Measurements from ENCODE around the gene TRPV4. TPM values are rescaled to one million over a fixed set of nuclear protein-coding genes. Genes with fewer than 3 reads are reported as not detected.

TRPV4 gene
- total RNA-seq, 4 donors from 2014 or later = 0.39 to 1.6 (median 1.3) TPM; not detected in 1

DNA sequence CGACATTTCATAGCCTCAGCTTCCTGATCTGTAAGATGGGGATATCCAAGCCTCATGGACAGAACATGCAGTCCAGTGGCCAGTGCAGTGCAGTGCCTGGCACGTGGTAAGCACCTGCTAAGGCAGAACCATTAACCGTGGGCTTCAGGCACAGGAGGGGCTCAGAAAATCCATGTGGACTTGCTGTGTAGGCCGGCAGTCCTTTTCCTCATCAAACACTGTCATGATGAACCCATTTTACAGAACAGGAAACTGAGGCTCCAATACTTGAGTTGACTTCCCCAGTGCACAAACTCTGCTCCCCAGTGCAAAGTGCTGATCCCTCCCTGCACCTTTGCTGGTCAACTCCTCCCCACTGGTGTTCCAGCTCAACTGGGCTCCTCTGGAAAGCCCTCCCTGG lies 18.0 kb downstream of the TRPV4 start:
- H3K27ac ChIP-seq = no peak overlapping the region
- no peaks in the 10 kb centered on the region for H3K27me3 ChIP-seq
- no peak overlapping the region for H3K4me3 ChIP-seq (replicated peaks in 1 of 3)
- H3K9me3 ChIP-seq = no peaks in the 10 kb centered on the region
- no peaks in the 10 kb centered on the region for H3K4me1 ChIP-seq
- intact Hi-C loops (cut with DNase I) = no loop called here
- WGBS, 2 donors = 80 to 95% methylated on average over 1 to 4 of the region's 4 CpGs
- H3K36me3 ChIP-seq = no peaks in the 10 kb centered on the region
- TF ChIP-seq, protein P1, sequence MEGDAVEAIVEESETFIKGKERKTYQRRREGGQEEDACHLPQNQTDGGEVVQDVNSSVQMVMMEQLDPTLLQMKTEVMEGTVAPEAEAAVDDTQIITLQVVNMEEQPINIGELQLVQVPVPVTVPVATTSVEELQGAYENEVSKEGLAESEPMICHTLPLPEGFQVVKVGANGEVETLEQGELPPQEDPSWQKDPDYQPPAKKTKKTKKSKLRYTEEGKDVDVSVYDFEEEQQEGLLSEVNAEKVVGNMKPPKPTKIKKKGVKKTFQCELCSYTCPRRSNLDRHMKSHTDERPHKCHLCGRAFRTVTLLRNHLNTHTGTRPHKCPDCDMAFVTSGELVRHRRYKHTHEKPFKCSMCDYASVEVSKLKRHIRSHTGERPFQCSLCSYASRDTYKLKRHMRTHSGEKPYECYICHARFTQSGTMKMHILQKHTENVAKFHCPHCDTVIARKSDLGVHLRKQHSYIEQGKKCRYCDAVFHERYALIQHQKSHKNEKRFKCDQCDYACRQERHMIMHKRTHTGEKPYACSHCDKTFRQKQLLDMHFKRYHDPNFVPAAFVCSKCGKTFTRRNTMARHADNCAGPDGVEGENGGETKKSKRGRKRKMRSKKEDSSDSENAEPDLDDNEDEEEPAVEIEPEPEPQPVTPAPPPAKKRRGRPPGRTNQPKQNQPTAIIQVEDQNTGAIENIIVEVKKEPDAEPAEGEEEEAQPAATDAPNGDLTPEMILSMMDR (IDR thresholded peaks at IDR 0.05) = no peak
- no peak for TF ChIP-seq POLR2A (IDR thresholded peaks at IDR 0.05)
- no peak for DNase-seq

DNA sequence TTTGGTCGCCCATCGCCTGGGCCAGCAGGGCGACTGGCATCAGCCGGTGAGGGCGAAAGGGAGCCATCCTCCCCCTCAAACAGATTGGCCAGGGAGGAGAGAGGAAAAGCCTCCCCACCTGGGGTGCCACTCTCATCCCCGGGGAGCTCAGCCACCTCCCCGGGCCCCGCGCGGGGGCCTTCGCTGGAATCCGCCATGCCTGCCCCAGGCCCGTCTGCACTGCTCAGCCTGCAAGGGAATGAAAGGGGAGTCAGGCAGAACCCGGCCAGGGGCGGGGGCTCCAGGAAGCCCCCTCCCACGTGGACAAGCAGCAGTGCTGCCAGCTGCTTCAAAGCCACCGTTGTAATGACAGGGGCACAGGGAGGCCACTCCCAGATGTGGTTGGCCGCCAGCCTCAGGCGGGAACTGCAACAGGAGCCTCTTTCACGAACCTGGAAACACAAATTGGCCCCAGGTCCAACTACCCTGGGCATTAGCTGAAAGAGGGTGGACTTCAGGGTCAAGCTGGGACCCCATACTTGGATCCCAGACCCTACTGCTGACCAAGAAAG lies 18.5 kb downstream of the TRPV4 start:
- 51 to 92% methylated on average over 8 to 13 of the region's 20 CpGs for WGBS, 2 donors
- no peak for DNase-seq
- TF ChIP-seq, protein P1 (IDR thresholded peaks at IDR 0.05) = no peak
- no peak for TF ChIP-seq POLR2A (IDR thresholded peaks at IDR 0.05)
- Histone ChIP-seq H3K4me3 (replicated peaks in 1 of 3) (no peak overlapping the region), H3K27me3 (no peaks in the 10 kb centered on the region), H3K4me1 (no peaks in the 10 kb centered on the region), H3K27ac (no peak overlapping the region), H3K9me3 (no peaks in the 10 kb centered on the region), H3K36me3 (no peaks in the 10 kb centered on the region)
- intact Hi-C loops (cut with DNase I) = no loop called here

DNA sequence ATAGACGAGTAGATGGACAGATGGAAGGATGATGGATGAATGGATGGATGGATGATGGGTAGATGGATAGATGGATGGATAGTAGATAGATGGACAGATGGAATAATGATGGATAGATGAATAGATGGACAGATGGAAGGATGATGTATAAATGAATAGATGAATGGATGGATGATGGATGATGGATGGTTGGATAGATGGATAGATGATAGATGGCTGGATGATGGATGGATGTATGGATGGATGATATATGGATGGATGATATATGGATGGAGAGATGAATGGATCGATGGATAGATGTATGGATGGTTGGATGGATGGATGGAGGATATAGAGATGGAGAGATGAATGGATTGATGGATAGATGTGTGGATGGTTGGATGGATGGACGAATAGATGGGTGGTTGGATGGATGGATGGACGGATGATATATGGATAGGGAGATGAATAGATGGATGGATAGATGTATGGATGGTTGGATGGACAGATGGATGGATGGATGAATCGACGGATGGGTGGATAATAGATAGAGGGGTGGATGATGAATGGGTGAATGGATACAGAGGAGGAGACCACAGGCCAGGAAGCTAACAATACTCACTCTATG lies 19.3 kb downstream of the TRPV4 start:
- TF ChIP-seq POLR2A (IDR thresholded peaks at IDR 0.05) = no peak
- TF ChIP-seq, protein P1 (IDR thresholded peaks at IDR 0.05) = no peak
- no peaks in the 10 kb centered on the region for H3K27me3 ChIP-seq
- WGBS, 2 donors = 92 to 95% methylated on average over 6 of the region's 6 CpGs

DNA sequence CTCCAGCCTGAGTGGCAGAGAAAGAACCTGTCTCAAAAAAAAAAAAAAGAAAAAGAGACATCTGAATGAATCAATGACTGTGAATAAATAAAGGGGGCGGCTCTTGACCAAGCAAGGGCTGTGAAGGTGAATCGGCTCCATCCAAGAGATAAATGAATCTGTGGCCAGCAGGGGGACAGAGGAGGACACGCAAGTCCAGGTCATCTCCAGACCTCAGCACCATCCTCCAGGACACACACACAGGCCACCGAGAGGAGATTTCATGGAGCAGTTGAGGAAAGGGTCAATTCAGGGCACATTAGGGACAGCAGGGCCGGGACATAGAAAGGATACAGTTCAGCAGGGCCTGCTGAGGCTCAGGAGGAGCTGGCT lies 21.6 kb downstream of the TRPV4 start:
- no peak overlapping the region for H3K4me3 ChIP-seq (replicated peaks in 1 of 3)
- no peaks in the 10 kb centered on the region for H3K9me3 ChIP-seq
- intact Hi-C loops (cut with DNase I) = no loop called here
- 63 to 76% methylated on average over 5 of the region's 5 CpGs for WGBS, 2 donors
- TF ChIP-seq, protein P1 (IDR thresholded peaks at IDR 0.05) = no peak
- no peak for TF ChIP-seq POLR2A (IDR thresholded peaks at IDR 0.05)
- no peak overlapping the region for H3K27ac ChIP-seq
- DNase-seq = no peak
- H3K27me3 ChIP-seq = no peaks in the 10 kb centered on the region
- no peaks in the 10 kb centered on the region for H3K4me1 ChIP-seq
- H3K36me3 ChIP-seq = no peaks in the 10 kb centered on the region

More for the DNA sequence above, 19.3 kb downstream of the TRPV4 start:
- Histone ChIP-seq H3K36me3 (no peaks in the 10 kb centered on the region), H3K27ac (no peak overlapping the region), H3K4me3 (replicated peaks in 1 of 3) (no peak overlapping the region), H3K9me3 (no peaks in the 10 kb centered on the region), H3K4me1 (no peaks in the 10 kb centered on the region)
- no peak for DNase-seq
- intact Hi-C loops (cut with DNase I) = no loop called here

DNA sequence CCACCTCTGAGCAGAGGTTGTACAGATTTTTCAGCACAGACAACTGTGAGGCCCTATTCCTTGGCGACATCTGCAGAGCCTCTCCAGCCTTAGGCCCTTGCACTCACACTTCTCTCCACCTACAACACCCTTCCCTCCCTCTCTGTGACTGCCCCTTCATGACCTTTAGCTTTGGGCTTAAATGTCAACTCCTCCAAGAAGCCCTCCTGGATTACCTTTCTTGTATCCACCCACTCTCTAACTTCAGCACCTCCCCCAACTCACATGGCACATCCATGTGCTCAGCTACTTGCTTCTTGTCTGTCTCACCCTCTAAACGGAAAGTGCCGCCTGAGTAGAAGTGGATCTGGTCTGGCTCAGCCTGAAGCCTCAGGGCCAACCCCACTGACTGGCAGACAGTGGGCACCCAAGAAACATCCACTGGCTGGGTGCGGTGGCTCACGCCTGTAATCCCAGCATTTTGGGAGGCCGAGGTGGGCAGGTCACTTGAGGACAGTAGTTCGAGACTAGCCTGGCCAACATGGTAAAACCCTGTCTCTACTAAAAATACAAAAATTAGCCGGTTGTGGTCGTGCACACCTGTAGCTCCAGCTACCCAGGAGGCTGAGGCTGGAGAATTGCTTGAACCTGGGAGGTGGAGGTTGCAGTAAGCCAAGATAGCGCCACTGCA lies 22.1 kb downstream of the TRPV4 start:
- no peaks in the 10 kb centered on the region for H3K36me3 ChIP-seq
- TF ChIP-seq POLR2A (IDR thresholded peaks at IDR 0.05) = no peak
- TF ChIP-seq, protein P1 (IDR thresholded peaks at IDR 0.05) = no peak
- no peak overlapping the region for H3K4me3 ChIP-seq (replicated peaks in 1 of 3)
- no peaks in the 10 kb centered on the region for H3K4me1 ChIP-seq
- H3K9me3 ChIP-seq = no peaks in the 10 kb centered on the region
- WGBS, 2 donors = 79 to 87% methylated on average over 10 of the region's 10 CpGs
- intact Hi-C loops (cut with DNase I) = no loop called here
- no peaks in the 10 kb centered on the region for H3K27me3 ChIP-seq
- H3K27ac ChIP-seq = no peak overlapping the region
- DNase-seq = no peak
